A673 (cell line): Measurements from ENCODE around the gene VWA7.

Experiments used
- CTCF ChIP-seq: fragments of 300-800, 200-600 bp; sonication (generic); conservative IDR thresholded peaks from 2 replicates; pipeline ENCODE4 v1.5.1; 2017; ENCODE audit warnings: low read depth, mild to moderate bottlenecking, antibody characterized with exemption, low read length, moderate library complexity, mixed read lengths
- EZH2 ChIP-seq: fragments of 200-600 bp; sonication (generic); IDR thresholded peaks from 2 replicates; pipeline ENCODE4 v1.6.1; 2017; ENCODE audit warnings: borderline replicate concordance, low read depth, mild to moderate bottlenecking, mixed read lengths, antibody characterized with exemption, low read length; ENCODE audit not compliant: poor library complexity, severe bottlenecking

GRCh38 chr6:31733734-31734133, 43.4 kb downstream of the VWA7 start:
- no peak for TF ChIP-seq CTCF
- no peak for TF ChIP-seq EZH2
